ENCODE measurements around the gene MAN2B1.
A peak's percentile ranks its signal among the peaks of the same experiment; 100 is the strongest.

Gene MAN2B1

GRCh38 chr19:12676384-12676792 is 9.8 kb upstream of the MAN2B1 start:
- H3K4me1 ChIP-seq (ENCODE audit: control insufficient read depth, insufficient read depth, low read depth, low read length): peaks cover 7% of the 10 kb centered on the region
- no peak overlapping the region for H2BK15ac ChIP-seq (ENCODE audit: low read depth, poor library complexity, severe bottlenecking)
- H3K4ac ChIP-seq (ENCODE audit: low read depth in 1 of 2, low read length in 2 of 2): no peak overlapping the region
- no peak overlapping the region for H3K4me2 ChIP-seq (ENCODE audit: low read length, poor library complexity, severe bottlenecking)
- no peak overlapping the region for H3K27ac ChIP-seq (ENCODE audit: low read length, poor library complexity, severe bottlenecking)
- H2BK120ac ChIP-seq (ENCODE audit: low read depth, low read length): no peak overlapping the region
- H3K9ac ChIP-seq (ENCODE audit: low read length): peak overlapping the region; percentile 7
- peaks cover 77 to 80% of the 10 kb centered on the region in 2 experiments for H3K36me3 ChIP-seq (ENCODE audit: control insufficient read depth in 1 of 2, insufficient read depth in 2 of 2, low read depth in 1 of 2, low read length in 2 of 2)
- H4K91ac ChIP-seq (ENCODE audit: low read length): no peak overlapping the region
- H3K9me3 ChIP-seq (ENCODE audit: control insufficient read depth, low read length): no peaks in the 10 kb centered on the region
- H3K18ac ChIP-seq (ENCODE audit: low read depth in 1 of 2, low read length in 2 of 2): no peak overlapping the region
- WGBS: 19% methylated on average over 4 of the region's 4 CpGs
- no peak overlapping the region for H2BK5ac ChIP-seq (ENCODE audit: low read depth, low read length, poor library complexity, severe bottlenecking)
- no peak overlapping the region for H3K4me3 ChIP-seq (ENCODE audit: insufficient read depth in 1 of 2, low read depth in 1 of 2, low read length in 2 of 2)
- no peak overlapping the region for H2AK5ac ChIP-seq (ENCODE audit: low read length, severe bottlenecking)
- DNase-seq: peak; percentile 78
- no peak overlapping the region for H2AFZ ChIP-seq (ENCODE audit: low read depth, low read length)
- no peak overlapping the region for H2BK12ac ChIP-seq (ENCODE audit: low read length in 2 of 2)
- no peaks in the 10 kb centered on the region for H3K27me3 ChIP-seq (ENCODE audit: control insufficient read depth in 1 of 2, insufficient read depth in 1 of 2, low read length in 2 of 2)
- no peak overlapping the region for H3K14ac ChIP-seq (ENCODE audit: low read length in 2 of 2)
- H4K8ac ChIP-seq (ENCODE audit: low read length): no peak overlapping the region
- H3K79me1 ChIP-seq (replicated peaks; ENCODE audit: low read length, poor library complexity, severe bottlenecking): peaks cover 43% of the 10 kb centered on the region
- no peak overlapping the region for H3K23ac ChIP-seq (ENCODE audit: low read length in 2 of 2)

GRCh38 chr19:12675940-12676339 is 9.4 kb upstream of the MAN2B1 start:
- H2BK12ac ChIP-seq (ENCODE audit: low read length in 2 of 2): no peak overlapping the region
- no peak overlapping the region for H4K8ac ChIP-seq (ENCODE audit: low read length)
- H3K9me3 ChIP-seq (ENCODE audit: control insufficient read depth, low read length): no peaks in the 10 kb centered on the region
- H3K4me1 ChIP-seq (ENCODE audit: control insufficient read depth, insufficient read depth, low read depth, low read length): peaks cover 7% of the 10 kb centered on the region
- H3K4ac ChIP-seq (ENCODE audit: low read depth in 1 of 2, low read length in 2 of 2): no peak overlapping the region
- H3K18ac ChIP-seq (ENCODE audit: low read depth in 1 of 2, low read length in 2 of 2): no peak overlapping the region
- H3K9ac ChIP-seq (ENCODE audit: low read length): no peak overlapping the region
- no peak overlapping the region for H3K4me2 ChIP-seq (ENCODE audit: low read length, poor library complexity, severe bottlenecking)
- no peak overlapping the region for H3K4me3 ChIP-seq (ENCODE audit: insufficient read depth in 1 of 2, low read depth in 1 of 2, low read length in 2 of 2)
- no peaks in the 10 kb centered on the region for H3K27me3 ChIP-seq (ENCODE audit: control insufficient read depth in 1 of 2, insufficient read depth in 1 of 2, low read length in 2 of 2)
- no peak overlapping the region for H3K27ac ChIP-seq (ENCODE audit: low read length, poor library complexity, severe bottlenecking)
- peaks cover 77 to 80% of the 10 kb centered on the region in 2 experiments for H3K36me3 ChIP-seq (ENCODE audit: control insufficient read depth in 1 of 2, insufficient read depth in 2 of 2, low read depth in 1 of 2, low read length in 2 of 2)
- no peak overlapping the region for H2BK120ac ChIP-seq (ENCODE audit: low read depth, low read length)
- no peak overlapping the region for H2BK5ac ChIP-seq (ENCODE audit: low read depth, low read length, poor library complexity, severe bottlenecking)
- 95% methylated on average over 15 of the region's 15 CpGs for WGBS
- no peak overlapping the region for H3K14ac ChIP-seq (ENCODE audit: low read length in 2 of 2)
- no peak overlapping the region for H2AFZ ChIP-seq (ENCODE audit: low read depth, low read length)
- no peak for DNase-seq
- no peak overlapping the region for H3K23ac ChIP-seq (ENCODE audit: low read length in 2 of 2)
- no peak overlapping the region for H2BK15ac ChIP-seq (ENCODE audit: low read depth, poor library complexity, severe bottlenecking)
- H2AK5ac ChIP-seq (ENCODE audit: low read length, severe bottlenecking): no peak overlapping the region
- H4K91ac ChIP-seq (ENCODE audit: low read length): no peak overlapping the region
- H3K79me1 ChIP-seq (replicated peaks; ENCODE audit: low read length, poor library complexity, severe bottlenecking): peaks cover 43% of the 10 kb centered on the region

GRCh38 chr19:12675399-12675798 is 8.9 kb upstream of the MAN2B1 start:
- H3K79me1 ChIP-seq (replicated peaks; ENCODE audit: low read length, poor library complexity, severe bottlenecking): peaks cover 44% of the 10 kb centered on the region
- H4K8ac ChIP-seq (ENCODE audit: low read length): no peak overlapping the region
- no peaks in the 10 kb centered on the region for H3K27me3 ChIP-seq (ENCODE audit: control insufficient read depth in 1 of 2, insufficient read depth in 1 of 2, low read length in 2 of 2)
- H3K4me3 ChIP-seq (ENCODE audit: insufficient read depth in 1 of 2, low read depth in 1 of 2, low read length in 2 of 2): no peak overlapping the region
- peak overlapping the region in 1 of 2 experiments; percentile 39 for H3K14ac ChIP-seq (ENCODE audit: low read length in 2 of 2)
- H2BK15ac ChIP-seq (ENCODE audit: low read depth, poor library complexity, severe bottlenecking): no peak overlapping the region
- no peak overlapping the region for H3K9ac ChIP-seq (ENCODE audit: low read length)
- peaks cover 11% of the 10 kb centered on the region for H3K4me1 ChIP-seq (ENCODE audit: control insufficient read depth, insufficient read depth, low read depth, low read length)
- H4K91ac ChIP-seq (ENCODE audit: low read length): no peak overlapping the region
- no peak overlapping the region for H3K4me2 ChIP-seq (ENCODE audit: low read length, poor library complexity, severe bottlenecking)
- 97% methylated on average over 10 of the region's 10 CpGs for WGBS
- H3K9me3 ChIP-seq (ENCODE audit: control insufficient read depth, low read length): no peaks in the 10 kb centered on the region
- H2BK5ac ChIP-seq (ENCODE audit: low read depth, low read length, poor library complexity, severe bottlenecking): no peak overlapping the region
- no peak overlapping the region for H2BK120ac ChIP-seq (ENCODE audit: low read depth, low read length)
- no peak for DNase-seq
- no peak overlapping the region for H3K23ac ChIP-seq (ENCODE audit: low read length in 2 of 2)
- H3K4ac ChIP-seq (ENCODE audit: low read depth in 1 of 2, low read length in 2 of 2): no peak overlapping the region
- H3K18ac ChIP-seq (ENCODE audit: low read depth in 1 of 2, low read length in 2 of 2): no peak overlapping the region
- H2AK5ac ChIP-seq (ENCODE audit: low read length, severe bottlenecking): no peak overlapping the region
- H3K36me3 ChIP-seq (ENCODE audit: control insufficient read depth in 1 of 2, insufficient read depth in 2 of 2, low read depth in 1 of 2, low read length in 2 of 2): peaks cover 80 to 81% of the 10 kb centered on the region in 2 experiments
- no peak overlapping the region for H3K27ac ChIP-seq (ENCODE audit: low read length, poor library complexity, severe bottlenecking)
- no peak overlapping the region for H2BK12ac ChIP-seq (ENCODE audit: low read length in 2 of 2)
- H2AFZ ChIP-seq (ENCODE audit: low read depth, low read length): no peak overlapping the region

- H3K14ac ChIP-seq (ENCODE audit: low read length in 2 of 2): no peak overlapping the region
- H3K4me2 ChIP-seq (ENCODE audit: low read length, poor library complexity, severe bottlenecking): no peak overlapping the region
- no peaks in the 10 kb centered on the region for H3K9me3 ChIP-seq (ENCODE audit: control insufficient read depth, low read length)
- peaks cover 41% of the 10 kb centered on the region for H3K79me1 ChIP-seq (replicated peaks; ENCODE audit: low read length, poor library complexity, severe bottlenecking)
- H3K36me3 ChIP-seq (ENCODE audit: control insufficient read depth in 1 of 2, insufficient read depth in 2 of 2, low read depth in 1 of 2, low read length in 2 of 2): peaks cover 63 to 64% of the 10 kb centered on the region in 2 experiments
- no peak overlapping the region for H4K91ac ChIP-seq (ENCODE audit: low read length)
- H2BK5ac ChIP-seq (ENCODE audit: low read depth, low read length, poor library complexity, severe bottlenecking): no peak overlapping the region
- H3K27ac ChIP-seq (ENCODE audit: low read length, poor library complexity, severe bottlenecking): no peak overlapping the region
- H2BK15ac ChIP-seq (ENCODE audit: low read depth, poor library complexity, severe bottlenecking): no peak overlapping the region
- no peak overlapping the region for H2AK5ac ChIP-seq (ENCODE audit: low read length, severe bottlenecking)
- WGBS: 97% methylated on average over 5 of the region's 10 CpGs
- no peak overlapping the region for H3K4me3 ChIP-seq (ENCODE audit: insufficient read depth in 1 of 2, low read depth in 1 of 2, low read length in 2 of 2)
- H3K23ac ChIP-seq (ENCODE audit: low read length in 2 of 2): no peak overlapping the region
- H2BK12ac ChIP-seq (ENCODE audit: low read length in 2 of 2): no peak overlapping the region
- no peak overlapping the region for H2BK120ac ChIP-seq (ENCODE audit: low read depth, low read length)
- no peak overlapping the region for H3K18ac ChIP-seq (ENCODE audit: low read depth in 1 of 2, low read length in 2 of 2)
- H4K8ac ChIP-seq (ENCODE audit: low read length): no peak overlapping the region
- no peaks in the 10 kb centered on the region for H3K27me3 ChIP-seq (ENCODE audit: control insufficient read depth in 1 of 2, insufficient read depth in 1 of 2, low read length in 2 of 2)
- H3K4me1 ChIP-seq (ENCODE audit: control insufficient read depth, insufficient read depth, low read depth, low read length): peaks cover 23% of the 10 kb centered on the region
- H3K4ac ChIP-seq (ENCODE audit: low read depth in 1 of 2, low read length in 2 of 2): no peak overlapping the region
- H3K9ac ChIP-seq (ENCODE audit: low read length): no peak overlapping the region
- DNase-seq: no peak
- H2AFZ ChIP-seq (ENCODE audit: low read depth, low read length): no peak overlapping the region
Measured at GRCh38 chr19:12672744-12673143, 6.2 kb upstream of the MAN2B1 start.
